NCI-H2196 (cell line): ENCODE measurements around the gene FANCG.

ENCODE experiments used
- DNase-seq: peaks from one replicate; lab custom pipeline; 2025; ENCODE audit not compliant: unreplicated experiment; lab: John Stamatoyannopoulos, UW

FANCG gene

DNA sequence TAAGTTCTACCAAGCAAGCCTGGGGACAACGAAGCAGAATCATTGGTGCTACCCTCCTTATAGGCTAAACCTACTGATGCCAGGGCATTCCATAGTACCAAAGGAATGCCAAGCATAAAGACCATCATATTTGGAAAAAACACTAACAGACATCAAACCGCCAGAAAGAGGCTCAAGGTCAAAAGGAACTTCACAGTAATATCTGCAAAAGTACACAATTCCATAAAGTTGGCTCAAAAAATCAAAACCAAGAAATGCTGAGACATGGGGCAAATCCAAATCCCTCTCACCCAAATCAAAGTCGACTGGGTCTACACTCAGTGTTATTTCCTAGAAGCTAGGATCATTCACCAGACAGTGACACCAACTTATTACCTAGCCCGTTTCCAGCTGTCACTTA lies 10.7 kb downstream of the FANCG start:
- DNase-seq, result no peak

DNA sequence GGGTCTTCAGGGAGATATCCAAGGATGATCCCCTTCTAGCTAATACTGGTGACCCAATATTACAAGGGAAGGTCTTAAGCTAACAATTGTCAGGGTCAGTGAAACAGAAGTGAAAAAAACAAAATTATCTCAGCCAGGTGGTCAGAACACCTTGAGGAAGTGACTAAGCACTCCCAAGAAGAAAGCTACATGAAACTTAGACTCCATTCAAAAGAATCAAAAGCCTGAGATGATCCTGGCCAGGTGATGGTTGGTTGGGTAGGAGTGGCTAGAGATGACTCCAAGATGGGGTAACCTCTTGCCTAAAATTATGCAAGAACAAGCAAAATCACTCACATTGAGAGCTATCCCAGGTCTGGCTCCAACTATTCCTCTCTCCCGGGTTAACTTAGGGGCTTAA lies 12.7 kb downstream of the FANCG start:
- no peak for DNase-seq

DNA sequence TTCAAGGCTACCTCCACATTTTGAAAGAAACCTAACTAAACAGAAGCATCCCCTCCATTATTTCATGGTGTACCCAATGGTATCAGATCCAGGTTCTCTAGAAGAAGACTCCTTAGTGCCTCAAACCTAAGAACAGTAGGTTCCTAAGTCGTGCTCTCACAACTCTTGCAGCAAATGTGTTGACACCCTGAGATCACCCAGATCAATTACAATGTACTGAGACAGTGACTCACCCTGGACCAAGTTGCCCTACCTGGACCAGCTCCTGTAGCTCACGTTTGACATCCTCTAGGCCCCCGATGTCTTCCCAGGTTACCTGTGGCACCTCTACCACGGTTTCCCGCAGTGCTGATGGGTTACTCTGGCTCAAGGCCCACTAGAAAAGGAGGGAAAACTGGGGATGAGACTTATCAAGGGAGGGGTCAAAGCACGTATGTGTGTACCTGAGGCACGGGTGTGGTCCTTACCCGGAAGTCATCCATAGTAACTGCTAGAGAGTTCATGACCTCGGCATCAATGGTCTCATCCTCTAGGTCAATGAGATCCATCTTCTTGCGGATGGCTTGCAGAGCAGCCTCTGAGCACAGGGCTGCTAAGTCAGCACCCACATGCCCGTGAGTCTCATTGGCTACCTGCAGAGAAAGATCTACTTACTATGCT lies 19.1 kb downstream of the FANCG start:
- DNase-seq, result no peak

DNA sequence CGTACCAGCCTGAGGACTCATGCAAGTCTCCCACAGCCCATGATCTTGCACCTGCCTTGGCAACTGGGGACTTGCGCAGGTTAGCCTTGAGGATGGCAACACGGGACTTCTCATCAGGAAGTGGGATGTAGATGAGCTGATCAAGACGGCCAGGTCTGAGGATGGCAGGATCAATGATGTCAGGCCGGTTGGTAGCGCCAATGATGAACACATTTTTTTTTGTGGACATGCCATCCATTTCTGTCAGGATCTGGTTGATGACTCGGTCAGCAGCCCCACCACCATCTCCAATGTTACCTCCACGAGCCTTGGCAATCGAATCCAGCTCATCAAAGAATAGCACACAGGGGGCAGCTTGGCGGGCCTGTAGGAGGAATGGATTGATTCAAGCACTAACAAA lies 20.3 kb downstream of the FANCG start:
- DNase-seq, result no peak

DNA sequence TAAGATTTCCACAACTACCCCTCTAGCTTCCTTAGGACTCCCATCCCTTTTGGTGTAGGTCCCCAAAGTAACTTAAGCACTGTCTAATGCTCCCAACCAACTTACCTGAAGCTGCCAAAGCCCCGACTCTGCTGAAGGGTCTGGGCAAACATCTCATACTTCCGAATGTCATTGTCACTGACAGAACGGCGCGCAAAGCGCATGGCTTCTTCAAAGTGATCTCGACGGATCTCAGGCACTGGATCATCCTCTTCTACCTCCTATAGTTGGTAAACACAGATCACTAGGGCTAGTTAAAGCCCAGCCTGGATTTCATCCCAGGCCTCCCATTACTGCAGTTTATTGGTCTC lies 22.5 kb downstream of the FANCG start:
- no peak for DNase-seq

DNA sequence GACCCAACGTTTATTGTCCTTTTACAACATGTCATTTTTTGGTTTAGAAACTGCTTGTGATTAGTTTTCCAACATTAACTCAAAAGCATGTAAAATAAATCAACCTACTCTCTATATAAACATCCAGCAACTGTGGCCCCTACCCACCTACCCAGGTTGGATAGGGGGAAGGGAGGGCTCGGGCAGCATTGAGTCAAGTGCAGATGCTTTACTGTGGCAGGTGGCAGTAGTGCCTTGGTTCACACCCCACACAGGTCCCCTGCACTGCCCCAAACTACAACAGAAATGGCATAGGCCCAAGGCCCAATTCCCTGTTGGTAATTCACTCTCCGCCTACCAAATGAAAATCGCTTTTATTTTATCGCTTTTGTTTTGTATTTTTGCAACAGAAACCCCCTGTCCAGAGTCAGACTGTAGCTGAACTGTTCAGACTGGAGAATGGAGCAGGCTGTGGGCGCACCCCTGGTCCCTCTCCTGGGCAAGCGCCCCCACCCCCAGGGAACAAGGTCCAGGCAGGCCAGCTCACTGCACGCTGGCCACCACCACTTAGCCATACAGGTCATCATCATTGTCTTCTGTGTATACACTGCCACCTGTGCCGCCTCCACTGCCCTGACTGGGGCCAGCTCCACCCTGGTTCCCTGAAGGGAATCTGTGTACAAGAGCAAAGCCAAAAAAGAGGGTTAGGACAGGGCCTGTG lies 23.0 kb downstream of the FANCG start:
- DNase-seq, result no peak

DNA sequence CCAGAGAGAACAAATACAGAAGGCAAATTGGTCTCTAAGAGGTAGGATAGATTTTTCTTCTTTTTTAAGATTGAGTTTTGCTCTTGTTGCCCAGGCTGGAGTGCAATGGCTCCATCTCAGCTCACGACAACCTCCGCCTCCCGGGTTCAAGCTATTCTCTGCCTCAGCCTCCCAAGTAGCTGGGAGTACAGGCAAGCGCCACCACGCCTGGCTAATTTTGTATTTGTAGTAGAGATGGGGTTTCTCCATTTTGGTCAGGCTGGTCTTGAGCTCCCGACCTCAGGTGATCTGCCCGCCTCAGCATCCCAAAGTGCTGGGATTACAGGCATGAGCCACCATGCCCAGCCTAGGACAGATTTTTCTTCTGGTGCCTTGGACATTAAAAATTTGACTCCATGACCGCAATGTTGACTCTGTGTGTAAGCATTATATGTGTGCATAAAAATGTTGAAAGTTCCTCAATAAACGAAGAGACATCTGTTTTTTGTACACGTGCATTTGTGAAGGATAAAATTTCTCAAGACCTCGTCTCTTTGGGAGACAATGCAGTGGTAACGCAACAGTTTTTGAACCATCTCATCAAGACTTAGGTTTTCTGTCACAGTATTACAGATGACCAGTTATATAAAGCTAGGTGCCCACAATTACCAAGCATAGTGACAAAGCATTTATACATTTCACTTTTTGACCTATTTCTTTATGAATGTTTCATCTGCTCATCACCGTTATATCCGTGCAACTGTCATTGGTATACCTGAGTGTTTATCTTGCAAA lies 24.7 kb downstream of the FANCG start:
- no peak for DNase-seq

DNA sequence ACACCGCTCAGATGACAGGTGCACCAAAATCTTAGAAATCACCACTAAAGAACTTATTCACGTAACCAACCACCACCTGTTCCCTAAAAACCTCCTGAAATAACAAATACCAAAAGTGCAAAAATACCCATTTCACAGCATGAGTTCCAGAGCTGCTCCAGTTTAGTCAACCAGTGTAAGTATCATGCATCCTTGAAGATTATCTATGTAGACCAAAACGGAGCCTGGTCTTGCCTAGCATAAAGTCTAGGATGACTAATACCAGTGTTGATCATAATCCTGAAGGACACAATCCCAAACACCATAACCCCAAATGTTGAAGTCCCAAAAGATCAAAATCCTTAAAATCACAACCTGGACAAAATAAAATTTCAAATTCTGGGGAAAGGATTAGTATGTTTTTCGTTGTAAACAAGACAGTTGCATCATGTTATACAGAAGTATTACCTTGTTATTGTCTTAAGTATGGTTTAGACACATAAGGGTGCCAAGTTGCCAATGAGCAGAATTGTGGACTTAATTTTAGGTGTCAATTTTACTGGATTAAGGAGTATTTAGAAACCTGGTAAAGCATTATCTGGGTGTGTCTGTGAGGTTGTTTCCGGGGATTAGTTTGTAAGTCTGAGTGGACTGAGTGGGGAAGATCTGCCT lies 25.4 kb downstream of the FANCG start:
- DNase-seq, result no peak

DNA sequence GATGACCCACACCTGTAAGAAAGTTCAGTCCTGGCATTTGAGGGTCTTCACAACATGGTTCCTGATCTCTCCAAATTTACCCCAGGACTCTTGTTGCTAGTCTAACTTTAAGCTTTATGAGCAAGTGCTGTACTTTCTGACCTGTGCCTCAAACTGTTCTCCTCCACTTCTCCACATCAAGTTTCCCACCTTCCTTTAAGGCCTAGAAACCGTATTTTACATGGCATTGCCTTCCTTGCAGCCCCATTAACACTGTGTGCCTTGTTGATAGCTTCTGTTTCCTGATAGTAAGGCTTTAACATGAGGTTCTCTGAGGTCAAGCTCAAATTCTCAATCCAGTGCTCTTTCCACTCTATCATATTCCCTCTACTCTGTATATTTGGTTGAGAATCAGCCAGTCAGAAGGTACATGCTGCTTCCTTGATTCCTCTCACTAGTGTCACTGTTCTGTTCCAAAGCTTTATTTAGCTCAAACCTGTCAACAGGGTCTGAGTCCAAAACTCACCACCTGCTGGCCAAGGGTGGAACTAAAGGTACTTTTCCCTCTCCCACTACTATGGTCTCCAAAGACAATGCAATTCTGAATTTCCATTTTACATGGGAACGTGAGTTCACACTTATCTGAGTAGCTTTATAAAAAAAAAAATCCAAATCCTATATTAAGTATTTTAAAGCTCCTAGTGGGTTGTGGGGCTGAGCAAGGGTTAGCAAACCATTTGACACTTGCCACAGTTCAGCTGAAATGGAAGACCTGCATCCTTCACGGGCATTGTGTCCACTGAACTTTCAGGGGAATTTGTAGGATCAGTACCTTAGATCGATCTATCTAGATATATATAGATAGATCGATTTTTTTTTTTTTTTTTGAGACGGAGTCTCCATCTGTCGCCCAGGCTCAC lies 28.4 kb downstream of the FANCG start:
- peak; percentile 55 for DNase-seq

DNA sequence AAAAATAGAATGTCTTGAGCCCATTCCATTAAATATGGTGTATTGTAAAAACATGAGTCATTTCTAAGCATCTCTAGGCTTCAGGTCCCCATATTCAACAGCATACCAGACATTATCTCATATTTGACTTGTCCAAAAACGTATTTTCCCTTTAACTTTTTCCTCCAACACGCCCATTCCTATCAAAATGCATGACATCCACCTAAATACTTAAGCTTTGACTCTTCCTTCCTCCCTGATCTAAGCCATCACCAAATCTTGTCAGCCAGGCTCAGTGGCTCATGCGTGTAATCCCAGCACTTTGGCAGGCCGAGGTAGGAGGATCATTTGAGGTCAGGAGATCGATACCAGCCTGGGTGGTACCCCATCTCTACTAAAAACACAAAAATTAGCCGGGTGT lies 31.2 kb downstream of the FANCG start:
- no peak for DNase-seq

DNA sequence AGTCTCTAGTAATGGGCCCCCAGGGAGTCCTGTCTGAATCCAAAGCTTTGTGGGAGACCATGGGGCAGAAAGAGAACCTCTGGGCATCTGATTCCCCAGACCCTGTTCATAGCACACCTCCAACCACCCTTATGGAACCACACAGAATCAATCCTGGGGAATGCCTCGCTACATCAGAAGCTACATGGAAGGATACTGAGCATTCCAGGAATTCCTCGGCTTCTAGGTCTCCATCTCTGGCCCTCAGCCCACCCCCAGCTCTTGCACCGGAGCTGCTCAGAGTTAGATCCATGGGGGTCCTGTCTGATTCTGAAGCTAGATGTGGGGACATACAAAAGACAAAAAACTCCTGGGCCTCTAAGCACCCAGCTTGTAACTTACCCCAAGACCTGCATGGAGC lies 35.7 kb downstream of the FANCG start:
- no peak for DNase-seq

DNA sequence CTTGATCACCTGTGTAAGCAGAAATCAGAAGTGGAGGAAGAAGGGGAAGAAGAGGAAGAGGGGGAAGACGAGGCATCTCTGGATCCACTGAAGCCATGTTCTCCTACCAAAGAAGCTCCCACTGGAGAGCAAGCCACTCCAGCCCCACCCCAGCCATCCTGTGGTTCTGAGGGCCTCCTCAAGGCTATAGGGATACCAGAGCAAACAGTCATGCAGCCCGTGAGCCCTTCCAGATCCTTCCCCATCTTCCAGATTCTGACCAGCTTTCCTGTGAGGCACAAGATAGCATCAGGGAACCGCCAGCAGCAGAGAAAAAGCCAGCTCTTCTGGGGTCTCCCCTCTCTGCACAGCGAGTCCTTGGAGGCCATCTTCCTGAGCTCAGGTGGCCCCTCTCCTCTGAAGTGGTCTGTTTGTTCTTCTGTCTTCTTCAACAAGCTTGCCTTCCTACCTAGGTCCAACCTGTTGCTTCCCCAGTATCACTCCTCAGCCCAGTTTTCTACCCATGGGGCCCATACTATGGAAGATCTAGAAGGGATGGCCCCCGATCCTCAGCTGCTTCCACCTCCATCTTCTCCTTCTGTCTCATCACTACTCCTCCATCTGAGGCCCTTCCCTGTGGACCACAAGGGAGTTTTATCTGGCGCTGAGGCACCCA lies 36.7 kb downstream of the FANCG start:
- DNase-seq, result no peak

DNA sequence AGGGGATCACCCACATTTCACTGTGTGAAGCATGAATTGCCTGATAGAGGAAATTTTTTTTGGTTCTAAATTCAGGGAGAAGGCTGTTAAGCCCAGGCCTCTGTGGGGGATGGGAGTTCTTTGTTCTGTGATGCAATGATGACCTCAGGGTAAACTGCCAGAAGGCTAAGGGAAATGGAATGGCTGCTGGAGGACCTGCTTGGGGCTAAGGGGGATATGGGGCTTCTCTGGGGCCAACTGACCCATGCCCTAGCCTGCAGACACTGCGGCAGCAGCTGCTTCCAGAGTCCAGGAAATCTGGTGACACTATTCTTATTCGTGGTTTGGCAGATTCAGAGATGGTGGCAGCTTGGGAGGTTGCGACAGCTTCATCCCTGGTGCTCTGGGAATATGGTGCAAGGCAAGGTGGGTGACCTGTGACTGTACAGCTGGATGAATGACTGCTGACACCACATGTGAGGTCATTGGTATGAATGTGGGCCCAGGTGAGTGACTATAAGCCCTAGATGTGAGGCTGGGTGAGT lies 37.6 kb downstream of the FANCG start:
- DNase-seq, result no peak

DNA sequence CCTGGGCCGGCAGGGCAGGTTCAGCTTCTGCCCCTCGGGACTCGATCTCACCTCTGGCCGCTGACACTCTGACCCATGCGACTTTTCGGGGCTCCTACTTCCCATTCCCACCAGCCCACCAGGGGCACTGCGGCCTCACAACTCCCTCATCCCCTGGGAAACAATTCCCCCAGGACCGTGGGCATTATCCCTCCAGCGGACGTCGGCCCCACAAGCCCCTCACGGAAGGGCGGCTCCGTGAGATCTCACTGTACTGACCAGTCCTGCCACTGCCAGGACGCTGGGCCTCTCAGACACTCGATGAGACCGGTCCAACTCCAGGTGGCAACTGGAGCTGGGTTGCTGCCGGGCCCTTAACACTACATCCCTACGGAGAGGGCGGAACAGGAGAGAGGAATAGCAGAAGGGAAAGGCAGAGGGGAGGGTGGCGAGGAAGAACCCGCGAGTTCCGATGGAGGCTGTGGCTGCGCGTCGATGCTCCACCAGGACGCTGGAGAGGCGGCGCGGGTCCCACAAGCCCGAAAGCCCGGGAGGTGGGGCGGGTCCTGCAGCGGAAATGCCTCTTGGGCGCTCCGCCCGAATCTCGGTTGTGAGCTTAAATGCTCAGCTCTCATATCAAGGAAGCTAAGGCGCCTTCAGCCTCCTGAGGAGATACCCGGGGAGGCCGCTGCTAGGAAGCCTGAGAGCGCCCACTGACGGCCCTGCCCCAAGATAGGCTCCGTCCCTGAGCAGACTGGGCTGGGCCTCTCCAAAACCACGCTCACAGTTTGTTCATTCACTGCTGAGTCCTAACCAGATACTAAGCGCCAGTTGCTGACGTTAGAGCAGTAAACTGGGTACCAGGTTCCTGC lies 43.7 kb downstream of the FANCG start:
- DNase-seq, result no peak

DNA sequence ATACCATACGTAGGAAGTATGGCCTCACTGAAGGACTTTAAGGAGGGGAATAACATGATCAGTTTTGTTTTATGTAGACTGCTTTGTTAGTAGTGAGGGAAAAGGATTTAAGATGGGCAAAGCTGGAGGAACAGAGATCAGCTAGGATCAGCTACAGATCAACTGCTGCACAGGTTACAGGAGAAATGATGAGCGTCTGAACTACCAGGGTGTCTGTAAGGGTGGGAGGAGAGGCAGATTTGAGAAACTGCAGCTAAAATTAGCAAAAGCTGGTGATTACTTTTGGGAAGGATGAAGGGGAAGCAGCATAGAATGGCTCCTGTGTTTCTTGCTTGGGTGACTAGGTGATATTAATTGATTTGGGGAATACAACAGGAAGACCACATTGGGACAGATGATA lies 46.6 kb downstream of the FANCG start:
- no peak for DNase-seq

DNA sequence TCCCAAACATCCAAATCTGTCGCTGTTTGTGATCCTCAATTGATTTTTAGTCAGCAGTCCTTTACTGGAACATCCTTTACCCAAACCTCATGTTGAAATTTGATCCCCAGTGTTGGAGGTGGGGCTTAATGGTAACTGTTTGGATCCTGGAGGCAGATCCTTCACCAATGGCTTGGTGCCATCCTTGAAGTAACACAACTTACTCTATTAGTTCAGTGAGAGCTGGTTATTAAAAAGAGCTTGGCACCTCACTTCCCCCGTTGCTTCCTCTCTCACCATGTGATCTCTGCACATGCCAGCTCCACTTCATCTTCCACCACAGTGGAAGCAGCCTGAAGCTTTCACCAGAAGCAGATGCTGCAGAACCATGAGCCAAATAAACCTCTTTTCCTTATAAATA lies 49.9 kb downstream of the FANCG start:
- no peak for DNase-seq

DNA sequence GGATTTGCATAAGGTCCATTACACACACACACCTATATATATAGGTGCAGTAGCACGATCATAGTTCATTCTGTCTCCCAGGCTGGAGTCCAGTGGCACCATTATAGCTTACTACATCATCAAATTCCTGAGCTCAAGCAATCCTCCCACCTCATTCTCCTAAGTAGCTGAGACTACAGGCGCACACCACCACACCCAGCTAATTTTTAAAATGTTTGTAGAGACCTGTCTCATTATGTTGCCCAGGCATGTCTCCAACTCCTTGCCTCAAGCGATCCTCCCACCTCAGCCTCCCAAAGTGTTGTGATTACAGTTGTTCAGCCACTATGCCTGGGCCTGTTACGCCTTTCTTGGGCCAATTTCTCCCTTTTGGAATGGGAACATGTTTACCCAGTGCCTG lies 50.5 kb downstream of the FANCG start:
- no peak for DNase-seq

DNA sequence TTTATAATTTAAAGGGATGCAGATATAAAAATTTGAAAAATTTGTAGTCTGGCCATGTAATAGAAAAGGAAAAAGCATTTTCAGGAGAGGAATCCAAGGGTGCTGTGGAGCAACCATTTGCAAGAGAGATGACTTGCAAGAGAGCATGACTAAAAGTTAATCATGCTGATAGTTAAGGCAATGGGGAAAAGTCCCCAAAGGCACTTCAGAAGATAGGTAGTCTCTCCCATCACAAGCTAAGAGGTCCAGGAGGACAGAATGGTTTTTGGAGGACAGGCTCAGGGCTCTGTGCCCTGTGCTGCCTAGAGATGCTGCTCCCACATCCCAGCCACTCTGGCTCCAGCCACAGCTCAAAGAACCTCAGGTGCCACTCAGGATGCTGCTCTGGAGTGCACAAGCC lies 51.4 kb downstream of the FANCG start:
- DNase-seq, result no peak

DNA sequence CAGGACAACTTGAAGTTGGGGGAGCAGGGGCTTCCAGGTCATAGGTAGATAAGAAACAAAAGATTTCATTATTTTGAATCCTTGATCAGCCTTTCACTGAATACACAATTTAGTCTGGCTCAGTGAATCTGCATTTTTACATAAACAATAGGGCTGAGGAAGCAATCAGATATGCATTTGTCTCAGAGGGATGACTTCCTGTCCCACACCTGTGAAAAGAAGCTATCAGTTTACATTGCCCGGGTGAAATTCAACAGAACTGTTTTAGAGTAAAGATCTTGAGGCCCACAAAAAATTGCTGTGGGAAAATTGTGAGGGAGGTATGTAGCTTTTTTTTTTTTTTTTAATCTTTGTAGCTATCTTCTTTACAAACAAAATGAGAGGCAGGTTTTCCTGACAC lies 51.9 kb downstream of the FANCG start:
- no peak for DNase-seq
